Measurements from ENCODE around the gene UNC5CL.
"Not testable (repeated sequence)": the region's sequence is repeated elsewhere in the genome, so short reads cannot be mapped to it uniquely, and the experiment has no call there.

Gene UNC5CL

DNA sequence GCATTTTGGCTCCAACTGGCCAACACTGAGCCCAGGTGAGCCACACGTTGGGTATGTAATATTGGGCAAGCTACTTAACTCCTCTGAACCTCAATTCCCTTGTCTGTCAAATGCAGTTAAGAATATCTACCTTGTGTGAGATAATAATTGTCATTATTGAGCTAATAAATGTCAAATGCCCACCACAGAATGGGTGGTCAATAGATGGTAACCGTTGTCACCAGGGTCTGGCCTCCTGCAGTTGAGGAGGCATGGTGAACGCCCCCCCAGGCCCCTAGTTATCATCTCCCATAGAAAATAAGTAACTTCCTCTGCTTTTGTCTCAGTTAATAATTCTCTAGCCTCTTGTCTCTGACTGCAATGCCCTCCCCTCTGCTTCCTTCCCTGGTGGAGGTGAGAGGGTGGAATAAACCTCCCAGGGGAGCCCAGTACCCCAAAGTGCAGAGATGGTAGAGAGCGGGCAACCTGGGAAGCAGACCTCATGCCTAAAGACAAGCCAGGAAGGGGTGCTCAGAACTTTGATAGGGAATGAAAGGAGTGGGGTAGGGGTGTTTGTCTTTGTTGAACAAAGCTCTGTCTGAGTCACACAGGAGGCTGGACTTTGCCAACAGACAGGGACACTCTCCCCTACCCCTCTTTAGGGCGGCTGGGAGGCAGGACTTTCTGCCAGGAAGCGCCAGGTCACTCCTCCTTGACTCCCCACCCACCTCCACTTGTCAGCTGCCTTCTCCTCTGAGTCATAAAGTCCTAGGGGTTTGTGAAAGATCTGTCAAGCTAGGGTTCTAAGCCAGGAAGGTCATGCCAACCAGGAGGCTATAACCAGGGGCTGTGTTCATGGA is 1.3 kb upstream of the UNC5CL start:
- DNase-seq (ENCODE audit: low read depth) = no peak

DNA sequence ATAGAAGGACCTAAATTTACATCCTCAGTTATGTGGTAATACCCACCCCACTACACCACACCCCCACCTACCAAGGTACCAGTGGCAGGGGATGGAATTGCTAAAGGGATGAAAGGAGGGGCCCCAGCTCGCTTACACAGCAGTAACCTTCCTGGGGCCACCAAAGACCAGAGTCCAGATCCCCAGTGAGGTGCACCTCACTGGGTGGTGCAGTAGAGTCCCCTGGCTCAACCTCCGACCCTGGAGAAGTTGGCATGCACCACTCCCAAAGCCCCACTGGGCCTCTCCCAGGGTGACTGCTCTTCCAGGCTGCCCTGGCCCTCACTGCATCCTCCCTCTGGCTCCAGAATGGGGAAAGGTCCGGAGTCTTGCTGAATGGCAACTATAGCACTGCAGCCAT is 816 bp downstream of the UNC5CL start:
- no peak for DNase-seq (ENCODE audit: low read depth)

DNA sequence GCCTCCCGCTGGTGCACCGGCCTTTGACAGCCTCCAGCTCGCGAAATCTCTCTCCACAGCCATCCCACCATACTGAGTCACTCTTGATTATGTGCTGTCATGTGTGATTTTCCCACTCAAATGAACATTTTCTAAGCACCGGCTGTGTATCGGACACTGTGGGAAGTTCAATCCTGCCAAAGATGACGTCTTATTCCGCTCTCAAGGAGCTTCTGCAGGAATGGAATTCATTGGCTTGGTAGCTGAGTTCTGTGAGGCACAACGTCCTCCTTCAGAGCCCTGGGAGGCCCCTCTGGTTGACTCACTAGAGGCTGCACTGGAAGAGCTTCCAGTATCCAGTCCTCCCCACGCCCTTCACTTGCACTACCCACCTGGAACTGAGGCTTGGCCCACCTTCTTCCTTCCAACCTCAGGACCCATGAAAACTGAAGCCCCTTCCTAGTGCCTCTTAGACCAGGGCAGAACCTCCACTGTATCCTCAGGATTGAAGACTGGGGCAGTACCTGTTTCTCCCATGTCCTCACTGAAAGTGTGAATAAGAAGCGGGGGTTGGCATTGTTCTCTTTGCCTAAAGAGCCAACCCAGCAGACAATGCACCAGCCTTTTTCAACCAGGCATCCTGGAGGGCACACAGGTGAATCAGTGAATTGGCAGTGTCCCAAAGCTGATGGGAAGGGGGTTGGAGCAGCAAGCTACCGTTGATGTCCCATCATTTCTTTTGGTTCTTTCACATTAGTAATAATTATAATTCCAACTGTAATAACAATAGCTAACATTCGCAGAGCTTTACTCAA is 1.7 kb downstream of the UNC5CL start:
- DNase-seq (ENCODE audit: low read depth) = no peak

DNA sequence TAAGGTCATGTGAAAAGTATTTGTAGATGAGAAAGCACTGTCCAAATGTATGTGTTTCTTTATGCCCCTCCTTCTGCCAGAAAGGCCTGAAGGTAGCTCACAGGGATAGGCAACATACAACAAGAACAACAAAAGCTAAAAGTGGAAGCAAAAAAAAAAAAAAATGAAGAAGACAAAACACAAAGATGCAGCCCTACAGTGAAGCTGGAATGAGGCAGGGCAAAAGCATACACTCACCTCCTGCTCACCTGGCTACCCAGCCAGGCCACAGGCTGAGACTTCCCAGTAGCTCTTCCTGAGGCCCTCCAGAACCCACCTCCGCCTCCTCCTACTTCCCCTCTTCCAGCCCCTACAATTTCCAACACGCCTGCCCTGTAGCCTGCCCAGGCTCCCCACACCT is 2.4 kb downstream of the UNC5CL start:
- no peak for DNase-seq (ENCODE audit: low read depth)

DNA sequence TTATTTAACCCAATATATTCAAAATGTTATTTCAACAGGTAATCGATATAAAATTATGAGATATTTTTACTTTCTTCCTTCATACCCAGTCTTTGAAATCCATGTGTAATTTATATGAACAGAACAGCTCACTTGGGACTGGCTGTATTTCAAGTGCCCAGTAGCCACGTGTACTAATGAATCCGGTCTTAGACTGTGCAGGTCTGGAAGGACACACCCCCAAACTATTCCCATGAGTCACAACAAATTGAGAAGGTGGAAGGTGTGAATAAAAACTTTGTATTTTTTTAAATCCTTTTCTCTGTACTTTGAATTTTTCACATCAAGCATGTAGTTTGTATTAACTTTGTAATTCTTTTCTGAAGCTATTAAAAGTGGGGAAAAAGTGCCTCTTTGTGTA is 2.8 kb downstream of the UNC5CL start:
- no peak for DNase-seq (ENCODE audit: low read depth)

DNA sequence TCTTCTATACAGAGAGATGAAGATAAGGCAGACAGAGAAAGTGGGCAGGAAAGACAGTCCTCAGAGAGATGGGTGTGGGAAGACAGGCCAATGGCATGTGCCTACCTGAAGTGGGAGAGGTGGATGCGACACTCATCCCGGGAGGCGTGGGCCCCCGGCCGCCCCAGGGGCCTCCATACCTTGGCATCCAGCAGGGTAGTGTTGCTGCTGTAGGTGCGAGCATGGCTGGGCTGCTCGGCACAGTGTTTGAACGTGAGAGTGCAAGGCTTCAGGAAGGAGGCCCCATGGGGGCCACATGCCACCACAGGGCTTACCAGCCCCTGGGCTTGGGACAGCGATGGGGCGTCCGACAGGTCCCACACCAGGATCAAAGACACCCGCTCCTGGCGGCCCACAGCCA is 5.2 kb downstream of the UNC5CL start:
- DNase-seq (ENCODE audit: low read depth) = no peak

DNA sequence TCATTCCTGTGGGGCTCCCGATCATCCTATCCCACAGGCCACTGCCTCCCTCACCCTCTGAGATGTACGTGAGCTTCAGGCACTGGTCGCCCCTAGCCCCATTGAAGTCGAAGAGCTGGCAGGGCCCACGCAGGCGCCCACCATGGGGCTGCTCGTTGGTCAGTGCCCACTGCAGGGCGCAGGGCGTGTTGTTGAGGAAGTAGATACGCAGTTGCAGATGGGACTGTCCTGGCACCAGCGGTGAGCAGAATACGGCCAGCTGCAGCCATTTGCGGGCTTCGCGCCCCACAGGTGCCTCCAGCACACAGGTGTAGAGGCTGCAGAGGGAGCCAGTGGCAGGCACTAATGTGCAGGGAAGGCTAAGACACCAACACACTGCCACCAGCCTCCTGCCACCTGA is 6.2 kb downstream of the UNC5CL start:
- no peak for DNase-seq (ENCODE audit: low read depth)

DNA sequence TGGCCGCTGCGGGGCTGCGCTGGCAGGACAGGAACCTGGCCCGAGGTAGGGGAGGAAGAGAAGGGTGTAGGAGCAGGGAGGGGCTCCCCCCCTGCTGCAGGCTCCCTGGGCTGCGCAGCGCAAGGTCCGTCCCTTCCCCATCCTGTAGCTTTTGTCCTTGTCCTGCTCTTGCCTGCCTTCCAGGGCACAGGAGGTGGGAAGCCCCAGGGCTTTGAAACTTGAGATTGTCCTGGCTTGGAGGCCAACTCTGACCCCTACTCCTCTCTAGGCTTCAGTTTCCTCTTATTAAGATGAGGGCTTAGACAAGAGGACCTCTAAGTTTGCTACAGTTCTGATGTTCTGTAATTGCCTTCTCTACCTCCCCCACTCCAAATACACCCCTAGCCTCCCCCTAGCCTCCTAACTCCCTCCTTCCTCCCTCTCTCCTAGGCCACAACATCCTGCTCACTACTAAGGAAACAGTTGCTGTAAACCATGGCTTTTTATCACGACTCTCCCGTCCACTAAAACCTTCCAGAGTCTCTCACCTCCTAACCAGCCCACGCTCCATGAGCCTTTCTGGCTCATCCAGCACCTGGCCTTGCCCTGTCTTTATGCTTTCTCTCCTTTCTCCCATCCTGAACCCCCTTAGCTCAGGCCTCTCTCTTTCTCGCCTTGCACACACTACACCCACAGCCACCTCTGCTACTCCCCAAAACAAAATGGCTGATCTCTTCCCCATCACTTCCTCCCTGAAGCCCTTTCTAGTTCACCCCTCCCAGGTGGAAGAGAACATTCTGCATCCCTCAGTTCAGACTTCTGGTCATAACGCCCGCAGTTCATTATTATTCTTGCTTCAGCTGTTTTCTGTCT is 10.2 kb downstream of the UNC5CL start:
- DNase-seq (ENCODE audit: low read depth) = no peak

DNA sequence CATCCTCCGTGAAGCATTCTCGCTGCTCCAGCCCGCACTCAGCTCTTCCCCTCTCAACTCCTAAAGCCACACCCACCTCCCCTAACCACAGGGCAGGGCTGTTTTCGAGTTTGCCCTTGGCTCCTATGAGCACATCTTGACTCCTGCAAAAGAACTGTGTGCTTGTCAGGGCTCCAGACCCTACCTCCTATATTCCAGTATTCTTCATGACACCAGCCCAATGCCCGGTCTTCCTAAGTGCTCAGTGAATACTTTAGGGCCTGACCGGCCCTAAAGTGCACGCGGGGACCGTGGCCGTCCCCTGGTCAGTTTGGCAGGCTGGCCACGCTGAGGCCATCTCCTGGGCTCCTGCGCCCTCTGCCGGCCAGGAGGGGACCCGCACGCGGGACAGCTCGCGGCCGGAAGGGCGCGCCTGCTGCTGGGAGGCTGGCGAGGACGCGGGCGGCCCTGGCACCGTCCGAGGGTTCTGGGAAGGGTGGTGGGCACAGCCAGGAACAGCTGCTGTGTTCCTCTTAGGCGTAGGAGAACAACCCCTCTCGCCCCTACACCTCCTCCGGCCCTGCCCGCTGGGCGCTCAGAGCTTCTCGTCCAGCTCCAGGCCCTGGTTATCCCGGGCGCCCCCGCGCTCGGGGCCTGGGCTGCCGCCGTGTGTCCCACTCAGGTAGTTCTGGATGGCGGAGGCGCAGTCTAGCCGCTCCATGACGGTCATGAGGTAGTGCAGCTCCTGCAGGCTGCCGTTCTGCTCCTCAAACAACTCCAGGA is 11.0 kb downstream of the UNC5CL start:
- DNase-seq (ENCODE audit: low read depth) = peak; percentile 67

DNA sequence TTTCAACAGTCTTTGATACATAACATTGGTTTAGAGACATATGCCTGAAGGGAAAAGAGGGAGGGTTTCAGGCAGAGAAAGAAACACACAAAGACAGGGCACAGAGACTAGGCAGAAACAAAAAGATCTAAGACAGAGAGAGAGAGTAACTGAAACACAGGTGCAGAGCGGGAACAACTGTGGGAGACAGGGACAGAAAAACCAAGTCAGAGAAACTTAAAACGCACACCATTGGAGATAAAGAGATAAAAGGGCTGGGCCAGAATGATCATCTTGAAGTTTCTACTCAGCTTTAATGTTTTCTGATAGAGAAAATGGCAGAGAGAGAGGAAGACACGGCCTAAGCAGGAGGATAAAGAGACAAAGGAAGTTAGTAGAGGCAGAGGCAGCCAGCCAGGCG is 11.8 kb downstream of the UNC5CL start:
- DNase-seq (ENCODE audit: low read depth) = no peak

DNA sequence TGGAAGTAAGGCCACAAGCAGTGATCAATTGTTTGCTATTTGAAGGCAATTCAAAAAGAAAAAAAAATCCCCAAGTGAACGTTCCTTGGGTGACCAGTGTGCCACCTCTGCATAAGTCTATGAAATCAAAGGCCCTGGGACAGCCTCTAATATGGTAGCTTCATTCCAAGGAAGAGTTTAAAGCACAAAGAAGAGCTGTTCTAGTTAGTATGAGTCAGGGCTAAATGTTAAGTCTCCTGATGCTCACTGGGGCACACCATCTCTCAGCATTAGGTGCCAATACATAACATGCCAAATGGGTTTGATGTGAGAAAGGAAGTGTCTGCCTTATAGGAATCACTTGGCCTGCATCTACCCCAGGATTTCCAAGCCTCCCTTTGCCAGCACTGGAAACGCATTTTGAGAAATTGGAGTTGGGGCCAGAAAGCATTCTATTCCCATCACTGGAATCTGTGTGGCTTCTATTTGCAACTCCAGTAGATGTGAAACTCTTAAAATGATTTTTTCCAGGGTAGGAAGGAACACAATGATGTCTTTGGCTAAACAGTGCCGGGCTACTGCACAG is 13.0 kb downstream of the UNC5CL start:
- DNase-seq (ENCODE audit: low read depth) = no peak

DNA sequence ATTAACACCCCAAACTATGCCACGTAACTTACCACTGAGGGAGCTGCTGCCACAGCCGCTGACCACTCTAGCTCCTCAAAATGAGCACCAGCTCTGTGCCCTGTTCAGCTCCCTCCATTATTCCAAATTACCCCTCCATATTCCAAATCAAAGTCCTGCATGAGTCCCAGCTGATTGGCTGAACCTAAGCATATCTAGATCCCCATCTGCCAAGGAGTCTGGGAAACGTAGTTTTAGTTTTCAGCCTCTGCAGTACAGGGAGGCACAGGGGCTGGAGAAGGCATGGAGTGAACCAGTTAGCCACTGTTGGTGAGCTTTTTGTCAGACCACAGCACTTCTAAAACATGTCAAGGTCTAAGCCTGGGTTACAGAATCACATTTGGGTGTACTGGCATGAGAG is 15.9 kb downstream of the UNC5CL start:
- DNase-seq (ENCODE audit: low read depth) = no peak

DNA sequence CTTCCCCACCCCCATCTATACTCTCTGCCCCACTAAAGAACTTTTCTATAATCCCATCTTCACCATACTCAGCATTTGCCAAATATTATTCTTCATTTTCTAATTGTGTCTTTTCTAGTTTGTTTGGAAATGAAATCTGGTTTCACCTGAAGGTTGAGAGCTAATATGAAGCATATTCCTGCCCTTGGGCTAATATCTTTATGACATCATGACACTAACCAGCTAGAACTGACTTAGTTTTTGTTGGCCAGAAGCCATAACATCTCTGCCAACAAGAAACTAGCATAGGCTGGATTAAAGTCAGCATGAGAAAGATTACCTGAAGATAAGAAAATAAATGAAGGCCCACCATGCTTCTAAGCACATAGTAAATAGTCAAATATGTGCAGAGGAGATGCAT is 16.7 kb downstream of the UNC5CL start:
- peak; percentile 18 for DNase-seq (ENCODE audit: low read depth)

DNA sequence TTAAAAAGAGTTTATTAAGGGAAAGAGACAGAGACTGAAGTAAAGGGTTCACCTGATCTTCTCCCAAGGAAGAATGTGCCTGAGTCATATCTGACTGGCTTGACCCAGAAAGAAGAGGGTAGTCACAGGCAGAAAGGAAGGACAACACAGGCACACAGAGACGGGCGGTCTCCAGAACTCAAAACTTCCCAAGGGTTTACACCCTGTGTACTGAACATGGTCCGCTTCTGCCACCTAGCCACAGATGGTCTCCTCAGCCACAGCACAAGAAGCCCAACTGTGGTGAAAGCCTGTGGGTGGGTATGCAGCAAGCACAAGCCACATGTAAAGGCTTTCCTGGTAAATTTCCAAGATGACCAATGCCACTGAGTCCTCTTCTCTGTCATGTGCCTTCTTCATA is 17.2 kb downstream of the UNC5CL start:
- peak; percentile 13 for DNase-seq (ENCODE audit: low read depth)

DNA sequence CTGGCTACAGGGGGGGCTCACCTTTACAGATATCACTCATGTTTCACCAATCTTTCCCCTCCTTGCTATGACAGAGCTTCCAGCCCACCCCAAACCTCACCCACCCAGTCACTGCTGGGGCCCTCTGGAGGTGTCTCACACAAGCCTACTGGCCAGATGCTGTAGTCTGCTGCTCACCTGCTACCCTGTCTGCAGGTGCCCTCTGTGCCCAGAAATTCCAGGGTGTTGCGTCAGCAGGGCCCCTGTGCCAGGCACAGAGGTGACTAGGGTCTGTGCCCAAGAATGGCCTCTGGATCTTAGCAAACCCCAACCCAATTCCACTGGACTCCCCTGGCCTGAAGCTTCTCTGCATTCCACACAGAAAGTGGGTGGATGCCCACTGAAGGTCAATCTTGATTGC is 21.4 kb downstream of the UNC5CL start:
- DNase-seq (ENCODE audit: low read depth) = no peak

DNA sequence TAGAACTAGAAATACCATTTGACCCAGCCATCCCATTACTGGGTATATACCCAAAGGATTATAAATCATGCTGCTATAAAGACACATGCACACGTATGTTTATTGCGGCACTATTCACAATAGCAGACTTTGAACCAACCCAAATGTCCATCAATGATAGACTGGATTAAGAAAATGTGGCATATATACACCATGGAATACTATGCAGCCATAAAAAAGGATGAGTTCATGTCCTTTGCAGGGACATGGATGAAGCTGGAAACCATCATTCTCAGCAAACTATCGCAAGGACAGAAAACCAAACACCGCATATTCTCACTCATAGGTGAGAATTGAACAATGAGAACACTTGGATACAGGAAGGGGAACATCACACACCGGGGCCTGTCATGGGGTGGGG is 23.2 kb downstream of the UNC5CL start:
- not testable (repeated sequence) for DNase-seq (ENCODE audit: low read depth)

DNA sequence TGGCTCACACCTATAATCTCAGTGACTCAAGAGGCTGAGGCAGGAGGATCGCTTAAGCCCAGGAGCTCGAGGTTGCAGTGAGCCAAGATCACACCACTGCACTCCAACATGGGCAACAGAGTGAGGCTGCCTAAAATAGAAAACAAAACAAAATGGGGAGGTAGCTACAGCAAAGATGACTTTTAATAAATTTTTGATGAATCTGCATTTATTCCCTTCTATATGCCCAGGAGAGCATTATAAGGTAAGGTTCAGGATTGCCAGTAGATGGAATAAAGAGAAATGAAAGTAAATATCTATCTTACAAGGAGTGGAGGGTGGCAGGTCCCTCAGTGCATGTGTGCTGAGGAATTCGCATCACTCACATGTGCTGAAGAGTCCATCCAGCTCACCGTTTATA is 24.2 kb downstream of the UNC5CL start:
- no peak for DNase-seq (ENCODE audit: low read depth)

DNA sequence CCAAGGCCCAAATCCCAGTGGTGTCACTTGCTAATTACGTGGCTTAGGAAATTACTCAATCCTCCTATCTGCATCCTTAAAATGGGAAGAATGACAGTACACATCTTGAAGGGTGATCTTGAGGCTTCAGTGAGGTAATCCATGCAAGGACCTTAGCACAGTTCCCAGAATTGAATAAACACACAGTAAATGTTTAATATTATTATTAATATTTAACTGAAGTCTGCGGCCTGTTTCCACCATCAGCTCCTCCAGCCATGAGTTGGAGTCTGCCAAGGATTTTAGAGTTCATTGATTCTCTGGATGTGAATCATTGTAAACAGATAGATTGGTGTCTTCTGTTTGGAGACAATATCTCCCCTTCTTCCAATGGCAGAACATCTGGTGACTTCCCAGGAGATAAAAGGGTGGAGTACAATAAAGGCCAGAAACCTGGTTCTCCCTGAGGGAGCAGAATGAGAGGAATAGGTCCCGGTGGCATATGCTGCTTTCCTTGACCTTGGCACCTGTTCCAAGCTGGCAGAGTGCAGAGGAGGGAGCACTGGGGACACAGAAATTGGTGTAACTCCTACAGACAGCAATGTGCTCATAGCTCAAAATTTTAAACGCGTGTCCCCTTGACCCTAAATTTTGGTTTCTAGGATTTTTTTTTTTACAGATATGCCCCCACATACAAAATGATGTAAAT is 25.4 kb downstream of the UNC5CL start:
- no peak for DNase-seq (ENCODE audit: low read depth)

DNA sequence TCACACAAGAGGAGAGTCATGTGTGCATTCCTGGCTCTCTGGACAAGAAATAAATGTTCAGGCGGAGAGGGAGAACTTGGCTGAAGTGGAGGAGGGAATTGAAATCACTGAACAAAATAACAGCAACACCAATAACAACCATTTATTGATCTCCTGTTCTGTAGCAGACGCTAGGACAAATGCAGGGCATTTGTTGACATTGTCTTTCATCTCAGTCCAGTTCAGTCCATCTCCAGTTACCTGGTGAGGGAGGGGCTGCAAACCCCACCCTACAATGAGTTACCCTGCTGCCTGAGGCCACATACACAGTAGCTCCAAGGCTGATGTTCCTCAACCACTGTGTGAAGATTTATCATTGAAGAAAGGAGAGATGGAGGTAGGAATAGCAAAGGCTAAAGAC is 27.3 kb downstream of the UNC5CL start:
- DNase-seq (ENCODE audit: low read depth) = no peak

DNA sequence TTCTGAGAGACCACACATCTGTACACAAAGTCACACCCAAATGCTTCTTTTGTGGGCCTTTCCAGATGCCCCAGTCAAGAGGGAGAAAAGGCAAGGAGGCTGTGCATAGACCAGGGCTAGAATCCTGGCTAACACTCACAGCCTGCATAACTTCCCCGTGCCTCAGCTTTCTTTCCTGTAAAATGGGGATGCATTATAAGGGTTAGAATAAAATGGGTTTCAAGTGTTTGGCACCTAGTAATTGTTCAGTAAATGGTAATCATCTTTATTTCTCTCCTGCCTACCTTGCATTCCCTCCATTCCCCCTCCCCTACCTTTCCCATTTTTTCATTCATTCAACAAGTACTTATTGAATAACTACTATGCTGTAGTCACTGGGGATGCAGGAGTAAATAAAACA is 29.4 kb downstream of the UNC5CL start:
- DNase-seq (ENCODE audit: low read depth) = no peak

DNA sequence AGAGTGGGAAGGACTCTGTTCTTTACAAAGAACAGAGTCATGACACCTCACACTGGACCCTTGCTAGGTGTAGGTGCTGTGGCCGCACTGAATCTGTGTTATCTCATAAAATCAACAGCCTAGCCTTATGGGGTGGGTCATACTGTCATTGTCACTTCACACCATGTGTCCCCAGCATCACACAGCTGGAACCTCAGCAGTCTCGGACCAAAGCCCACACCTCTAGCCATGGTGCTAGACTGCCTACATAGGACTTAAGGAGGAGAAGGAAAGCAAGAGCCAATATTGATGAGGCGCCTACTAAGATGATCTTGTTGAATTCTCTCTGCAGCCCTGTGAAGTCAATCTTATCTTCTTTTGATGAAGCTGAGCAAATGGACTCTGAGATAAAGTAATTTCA is 31.0 kb downstream of the UNC5CL start:
- DNase-seq (ENCODE audit: low read depth) = no peak
